Type B pancreatic cell (in vitro differentiated cells): ENCODE data around the gene OR1S1. TPM values are rescaled to one million over a fixed set of nuclear protein-coding genes. Genes with fewer than 3 reads are reported as not detected.

Source experiments
- DNase-seq: peaks from one replicate; pipeline ENCODE4 v3.0.0; 2021; ENCODE audit warnings: mixed read lengths; ENCODE audit not compliant: unreplicated experiment; ENCODE audit errors: extremely low spot score
- H3K27ac Mint-ChIP-seq: 2 replicates; pipeline ENCODE4 v1.8.0; 2021; ENCODE audit warnings: mild to moderate bottlenecking, mixed read lengths
- H3K27me3 Mint-ChIP-seq: 2 replicates; pipeline ENCODE4 v1.8.0; 2021; ENCODE audit warnings: mixed read lengths
- H3K36me3 Mint-ChIP-seq: 2 replicates; pipeline ENCODE4 v1.8.0; 2021; ENCODE audit warnings: mixed read lengths
- H3K4me1 Mint-ChIP-seq: one replicate; pipeline ENCODE4 v1.8.0; 2021; ENCODE audit warnings: mixed read lengths; ENCODE audit not compliant: unreplicated experiment
- H3K4me3 Mint-ChIP-seq: 2 replicates; pipeline ENCODE4 v1.8.0; 2021; ENCODE audit warnings: mild to moderate bottlenecking, mixed read lengths
- H3K9me3 Mint-ChIP-seq: 2 replicates; pipeline ENCODE4 v1.8.0; 2021; ENCODE audit warnings: mixed read lengths
- total RNA-seq: library from RNA; stranded (reverse); gene quantifications from 2 replicates; pipeline ENCODE4 v1.2.1, GENCODE V29; 2021; ENCODE audit warnings: low replicate concordance
- TF ChIP-seq, protein P1 (sequence below): fragments of 200-600 bp; sonication (generic); conservative IDR thresholded peaks from 2 replicates; pipeline ENCODE4 v1.5.0; 2021; ENCODE audit warnings: antibody characterized with exemption, mild to moderate bottlenecking

OR1S1 gene
- total RNA-seq, 1 donor from 2014 or later = not detected

GRCh38 chr11:58254936-58255335, 42.4 kb downstream of the OR1S1 start:
- TF ChIP-seq, protein P1, sequence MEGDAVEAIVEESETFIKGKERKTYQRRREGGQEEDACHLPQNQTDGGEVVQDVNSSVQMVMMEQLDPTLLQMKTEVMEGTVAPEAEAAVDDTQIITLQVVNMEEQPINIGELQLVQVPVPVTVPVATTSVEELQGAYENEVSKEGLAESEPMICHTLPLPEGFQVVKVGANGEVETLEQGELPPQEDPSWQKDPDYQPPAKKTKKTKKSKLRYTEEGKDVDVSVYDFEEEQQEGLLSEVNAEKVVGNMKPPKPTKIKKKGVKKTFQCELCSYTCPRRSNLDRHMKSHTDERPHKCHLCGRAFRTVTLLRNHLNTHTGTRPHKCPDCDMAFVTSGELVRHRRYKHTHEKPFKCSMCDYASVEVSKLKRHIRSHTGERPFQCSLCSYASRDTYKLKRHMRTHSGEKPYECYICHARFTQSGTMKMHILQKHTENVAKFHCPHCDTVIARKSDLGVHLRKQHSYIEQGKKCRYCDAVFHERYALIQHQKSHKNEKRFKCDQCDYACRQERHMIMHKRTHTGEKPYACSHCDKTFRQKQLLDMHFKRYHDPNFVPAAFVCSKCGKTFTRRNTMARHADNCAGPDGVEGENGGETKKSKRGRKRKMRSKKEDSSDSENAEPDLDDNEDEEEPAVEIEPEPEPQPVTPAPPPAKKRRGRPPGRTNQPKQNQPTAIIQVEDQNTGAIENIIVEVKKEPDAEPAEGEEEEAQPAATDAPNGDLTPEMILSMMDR = no peak
- Mint-ChIP-seq H3K4me3 (no peak overlapping the region), H3K9me3 (no peaks in the 10 kb centered on the region), H3K4me1 (no peaks in the 10 kb centered on the region), H3K27ac (no peak overlapping the region), H3K36me3 (no peaks in the 10 kb centered on the region), H3K27me3 (no peaks in the 10 kb centered on the region)
- no peak for DNase-seq

DNA sequence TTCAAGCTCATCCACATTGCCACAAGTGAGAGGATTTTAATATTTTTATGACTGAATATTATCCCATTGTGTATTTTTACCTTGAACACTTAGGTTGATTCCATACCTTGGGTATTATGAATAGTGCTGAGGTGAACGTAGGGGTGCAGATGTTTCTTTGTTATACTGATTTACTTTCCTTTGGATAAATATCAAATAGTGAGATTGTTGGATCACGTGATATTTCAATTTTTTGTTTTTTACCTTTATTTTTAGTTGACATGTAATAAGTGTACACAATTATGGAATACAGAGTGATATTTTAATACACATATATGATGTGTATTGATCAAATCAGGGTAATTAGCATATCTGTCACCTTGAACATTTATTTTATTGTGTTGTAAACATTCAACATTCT, 47.5 kb downstream of the OR1S1 start:
- no peak overlapping the region for H3K4me3 Mint-ChIP-seq
- DNase-seq = no peak
- no peaks in the 10 kb centered on the region for H3K36me3 Mint-ChIP-seq
- H3K4me1 Mint-ChIP-seq = no peaks in the 10 kb centered on the region
- TF ChIP-seq, protein P1 = no peak
- H3K27me3 Mint-ChIP-seq = no peaks in the 10 kb centered on the region
- H3K9me3 Mint-ChIP-seq = no peaks in the 10 kb centered on the region
- no peak overlapping the region for H3K27ac Mint-ChIP-seq

Other genes starting within 250 kb of the OR1S1 start
- not detected in 2 replicates for gene OR9Q1, start 188.8 kb upstream of the OR1S1 start, total RNA-seq
- gene OR6Q1, start 181.8 kb upstream of the OR1S1 start, total RNA-seq = not detected in 2 replicates
- not detected in 2 replicates for gene OR9I1, start 87.2 kb upstream of the OR1S1 start, total RNA-seq
- gene OR9Q2, start 23.6 kb upstream of the OR1S1 start, total RNA-seq = not detected in 2 replicates
- not detected in 2 replicates for gene OR1S2, start 8.6 kb upstream of the OR1S1 start, total RNA-seq
- not detected in 2 replicates for gene OR10Q1, start 16.2 kb downstream of the OR1S1 start, total RNA-seq
- not detected in 2 replicates for gene OR10W1, start 55.5 kb downstream of the OR1S1 start, total RNA-seq
- not detected in 2 replicates for gene OR5B17, start 146.3 kb downstream of the OR1S1 start, total RNA-seq
- gene OR5B3, start 194.2 kb downstream of the OR1S1 start, total RNA-seq = not detected in 2 replicates
- gene OR5B2, start 215.4 kb downstream of the OR1S1 start, total RNA-seq = not detected in 2 replicates
- gene OR5B12, start 229.5 kb downstream of the OR1S1 start, total RNA-seq = not detected in 2 replicates